HEK293 (cell line): ENCODE results near the gene LALBA.

Experiments used
- BCL6B ChIP-seq: fragments of 450-650 bp; formaldehyde crosslinking; IDR thresholded peaks from 2 replicates; pipeline ENCODE4 v1.5.1; 2017; ENCODE audit warnings: missing biosample characterization, missing genetic modification characterization
- FEZF1 ChIP-seq: fragments of 450-650 bp; formaldehyde crosslinking; IDR thresholded peaks from 2 replicates; pipeline ENCODE4 v1.5.1; 2016; ENCODE audit warnings: missing biosample characterization, missing genetic modification characterization
- INSM2 ChIP-seq: fragments of 450-650 bp; formaldehyde crosslinking; IDR thresholded peaks from 2 replicates; pipeline ENCODE4 v1.5.1; 2016; ENCODE audit warnings: missing biosample characterization, missing genetic modification characterization
- MZF1 ChIP-seq: fragments of 450-650 bp; formaldehyde crosslinking; IDR thresholded peaks from 2 replicates; pipeline ENCODE4 v1.5.1; 2017; ENCODE audit warnings: missing biosample characterization, missing genetic modification characterization, borderline replicate concordance
- PRDM4 ChIP-seq: fragments of 450-650 bp; formaldehyde crosslinking; IDR thresholded peaks from 2 replicates; pipeline ENCODE4 v1.5.1; 2017; ENCODE audit warnings: missing biosample characterization, missing genetic modification characterization
- SETDB1 ChIP-seq: IDR thresholded peaks from one replicate; pipeline ENCODE4 v1.6.1; 2017; ENCODE audit warnings: mild to moderate bottlenecking, low read length, moderate library complexity, mixed read lengths; ENCODE audit not compliant: insufficient read length
- SP2 ChIP-seq: fragments of 450-650 bp; formaldehyde crosslinking; IDR thresholded peaks from 2 replicates; pipeline ENCODE4 v1.5.1; 2016; ENCODE audit warnings: missing biosample characterization, missing genetic modification characterization
- TRIM28 ChIP-seq: IDR thresholded peaks from 2 replicates; pipeline ENCODE4 v1.6.1; 2011; ENCODE audit warnings: low read length, control low read depth, borderline replicate concordance
- WT1 ChIP-seq: fragments of 450-650 bp; formaldehyde crosslinking; IDR thresholded peaks from 2 replicates; pipeline ENCODE4 v1.5.1; 2016; ENCODE audit warnings: missing biosample characterization, missing genetic modification characterization
- ZBTB20 ChIP-seq: fragments of 450-650 bp; formaldehyde crosslinking; IDR thresholded peaks from 2 replicates; pipeline ENCODE4 v1.5.1; 2016; ENCODE audit warnings: missing biosample characterization, missing genetic modification characterization
- ZFP37 ChIP-seq: fragments of 450-650 bp; formaldehyde crosslinking; IDR thresholded peaks from 2 replicates; pipeline ENCODE4 v1.5.1; 2016; ENCODE audit warnings: missing biosample characterization, missing genetic modification characterization
- ZNF132 ChIP-seq: fragments of 450-650 bp; formaldehyde crosslinking; IDR thresholded peaks from 2 replicates; pipeline ENCODE4 v1.5.1; 2017; ENCODE audit warnings: missing biosample characterization, missing genetic modification characterization, borderline replicate concordance
- ZNF24 ChIP-seq: fragments of 450-650 bp; formaldehyde crosslinking; IDR thresholded peaks from 2 replicates; pipeline ENCODE4 v1.5.1; 2016; ENCODE audit warnings: missing biosample characterization, missing genetic modification characterization
- ZNF398 ChIP-seq: fragments of 450-650 bp; formaldehyde crosslinking; IDR thresholded peaks from 2 replicates; pipeline ENCODE4 v1.5.1; 2017; ENCODE audit warnings: missing biosample characterization, missing genetic modification characterization
- ZNF423 ChIP-seq: fragments of 450-650 bp; formaldehyde crosslinking; IDR thresholded peaks from 2 replicates; pipeline ENCODE4 v1.5.1; 2016; ENCODE audit warnings: missing biosample characterization, missing genetic modification characterization
- ZNF518A ChIP-seq: fragments of 450-650 bp; formaldehyde crosslinking; conservative IDR thresholded peaks from 2 replicates; pipeline ENCODE4 v1.5.1; 2016; ENCODE audit warnings: low read depth, missing biosample characterization, missing genetic modification characterization
- ZNF629 ChIP-seq: fragments of 450-650 bp; formaldehyde crosslinking; IDR thresholded peaks from 2 replicates; pipeline ENCODE4 v1.5.1; 2017; ENCODE audit warnings: missing biosample characterization, missing genetic modification characterization
- ZNF704 ChIP-seq: fragments of 450-650 bp; formaldehyde crosslinking; IDR thresholded peaks from 2 replicates; pipeline ENCODE4 v1.5.1; 2016; ENCODE audit warnings: missing biosample characterization, missing genetic modification characterization
- ZXDB ChIP-seq: fragments of 450-650 bp; formaldehyde crosslinking; IDR thresholded peaks from 2 replicates; pipeline ENCODE4 v1.5.1; 2016; ENCODE audit warnings: missing biosample characterization, missing genetic modification characterization

LALBA gene

GRCh38 chr12:48602192-48602989 is 32.5 kb upstream of the LALBA start (continued):
- 0 out of 2 replicates have a peak, but pooled peaks have one; percentile 13 for TF ChIP-seq ZNF398
- peak; percentile 99 for TF ChIP-seq SETDB1
- TF ChIP-seq MZF1, result 0 out of 2 replicates have a peak, but pooled peaks have one; percentile 22
- no peak for TF ChIP-seq ZNF24 (tag by site-specific recombination)
- TF ChIP-seq ZBTB20 (tag by site-specific recombination), result peak; percentile 41; the same call in 1 of the 2 replicates
- peak; percentile 61 for TF ChIP-seq FEZF1 (tag by site-specific recombination)
- no peak for TF ChIP-seq ZNF423
- no peak for TF ChIP-seq ZXDB (tag by site-specific recombination)
- TF ChIP-seq ZNF704 (tag by site-specific recombination), result no peak
- TF ChIP-seq SP2, result no peak
- TF ChIP-seq ZNF518A, result 0 out of 2 replicates have a peak, but pooled peaks have one; percentile 19
- no peak for TF ChIP-seq WT1 (tag by site-specific recombination)
- no peak for TF ChIP-seq ZNF132 (tag by site-specific recombination)
- no peak for TF ChIP-seq ZFP37 (tag by site-specific recombination)
- no peak for TF ChIP-seq ZNF629 (tag by site-specific recombination)
- peak; percentile 96 for TF ChIP-seq PRDM4
- peak; percentile 93 for TF ChIP-seq TRIM28
- TF ChIP-seq BCL6B, result no peak
- no peak for TF ChIP-seq INSM2 (tag by site-specific recombination)
